Activated B cell treated with CpG ODN at 0.5 μM for 24 hours (primary cell): Measurements from ENCODE around the gene CA10. TPM values are rescaled to one million over a fixed set of nuclear protein-coding genes. Genes with fewer than 3 reads are reported as not detected.

ENCODE experiments used
- ATAC-seq: fragments of 200-7000 bp; cut with Tn5 transposase; one replicate; pipeline ENCODE4 v1.10.0; 2021; ENCODE audit warnings: low read depth, mild to moderate bottlenecking, moderate library complexity
- CTCF ChIA-PET: fragments of 350-600 bp; sonication (Branson Sonifier 250); formaldehyde crosslinking; loops from one replicate; lab custom pipeline; 2021; ENCODE audit warnings: antibody characterized with exemption; lab: Charles Lee
- POLR2A ChIA-PET: fragments of 350-600 bp; sonication (Branson Sonifier 250); formaldehyde crosslinking; loops from one replicate; lab custom pipeline; 2021; ENCODE audit warnings: antibody characterized with exemption; lab: Charles Lee
- DNase-seq: peaks from one replicate; pipeline ENCODE4 v3.0.0; 2022
- H3K27ac Mint-ChIP-seq: one replicate; pipeline ENCODE4 v1.8.0; 2020; ENCODE audit warnings: mixed read lengths
- H3K27me3 Mint-ChIP-seq: one replicate; pipeline ENCODE4 v1.8.0; 2021; ENCODE audit warnings: mixed read lengths
- H3K36me3 Mint-ChIP-seq: one replicate; pipeline ENCODE4 v1.8.0; 2021; ENCODE audit warnings: low read depth, mixed read lengths
- H3K4me1 Mint-ChIP-seq: one replicate; pipeline ENCODE4 v1.8.0; 2021; ENCODE audit warnings: mixed read lengths
- H3K4me3 Mint-ChIP-seq: one replicate; pipeline ENCODE4 v1.8.0; 2020; ENCODE audit warnings: mild to moderate bottlenecking, mixed read lengths
- H3K9me3 Mint-ChIP-seq: one replicate; pipeline ENCODE4 v1.8.0; 2020; ENCODE audit warnings: mixed read lengths
- CTCF ChIP-seq: fragments of 200-600 bp; IDR thresholded peaks from one replicate; pipeline ENCODE4 v1.8.0; 2022; ENCODE audit warnings: antibody characterized with exemption, mild to moderate bottlenecking
- intact Hi-C: fragments of 100-400 bp; cut with micrococcal nuclease; formaldehyde crosslinking; loops from one replicate; pipeline ENCODE4 v1.15.1; 2024
- total RNA-seq: library from RNA; stranded (reverse); gene quantifications from 2 replicates; pipeline ENCODE4 v1.2.3, GENCODE V29; 2022

The CA10 gene
- total RNA-seq, 1 donor from 2014 or later = not detected

- no peaks in the 10 kb centered on the region for H3K36me3 Mint-ChIP-seq
These were observed 117.3 kb downstream of the CA10 start for GRCh38 chr17:52041123-52041617.

GRCh38 chr17:52036416-52036815 lies 122.1 kb downstream of the CA10 start:
- Mint-ChIP-seq H3K27me3 (no peaks in the 10 kb centered on the region), H3K9me3 (peaks cover 3% of the 10 kb centered on the region), H3K4me1 (no peaks in the 10 kb centered on the region), H3K4me3 (no peak overlapping the region), H3K27ac (no peak overlapping the region), H3K36me3 (no peaks in the 10 kb centered on the region)
- ATAC-seq = no peak
- intact Hi-C loops = no loop called here
- DNase-seq = no peak
- TF ChIP-seq CTCF = no peak
- POLR2A ChIA-PET = no interaction called here
- CTCF ChIA-PET = no interaction called here

More at GRCh38 chr17:52041123-52041617, 117.3 kb downstream of the CA10 start:
- POLR2A ChIA-PET = no interaction called here
- H3K4me3 Mint-ChIP-seq = no peak overlapping the region
- no peak overlapping the region for H3K27ac Mint-ChIP-seq
- no peak for ATAC-seq
- H3K9me3 Mint-ChIP-seq = no peaks in the 10 kb centered on the region
- H3K4me1 Mint-ChIP-seq = no peaks in the 10 kb centered on the region
- intact Hi-C loops = no loop called here
- no peak for DNase-seq
- H3K27me3 Mint-ChIP-seq = no peaks in the 10 kb centered on the region
- TF ChIP-seq CTCF = no peak
- CTCF ChIA-PET = no interaction called here

- Mint-ChIP-seq H3K27ac (no peak overlapping the region), H3K4me3 (no peak overlapping the region), H3K9me3 (peaks cover 3% of the 10 kb centered on the region), H3K27me3 (no peaks in the 10 kb centered on the region), H3K4me1 (no peaks in the 10 kb centered on the region), H3K36me3 (no peaks in the 10 kb centered on the region)
- ChIA-PET POLR2A (no interaction called here), CTCF (no interaction called here)
- intact Hi-C loops = no loop called here
- TF ChIP-seq CTCF = no peak
- no peak for DNase-seq
- ATAC-seq = no peak
These were observed 123.1 kb downstream of the CA10 start for GRCh38 chr17:52035336-52035915.

GRCh38 chr17:52032454-52032853 lies 126.1 kb downstream of the CA10 start:
- H3K36me3 Mint-ChIP-seq = no peaks in the 10 kb centered on the region
- H3K4me3 Mint-ChIP-seq = no peak overlapping the region
- no peak for TF ChIP-seq CTCF
- intact Hi-C loops = no loop called here
- no peak overlapping the region for H3K27ac Mint-ChIP-seq
- H3K9me3 Mint-ChIP-seq = peaks cover 3% of the 10 kb centered on the region
- CTCF ChIA-PET = no interaction called here
- POLR2A ChIA-PET = no interaction called here
- ATAC-seq (no peak), DNase-seq (no peak)
- H3K27me3 Mint-ChIP-seq = no peaks in the 10 kb centered on the region
- no peaks in the 10 kb centered on the region for H3K4me1 Mint-ChIP-seq

- no peak overlapping the region for H3K27ac Mint-ChIP-seq
- POLR2A ChIA-PET = no interaction called here
- H3K27me3 Mint-ChIP-seq = no peaks in the 10 kb centered on the region
- peaks cover 3% of the 10 kb centered on the region for H3K9me3 Mint-ChIP-seq
- H3K36me3 Mint-ChIP-seq = no peaks in the 10 kb centered on the region
- DNase-seq (no peak), ATAC-seq (no peak)
- CTCF ChIA-PET = no interaction called here
- no peak overlapping the region for H3K4me3 Mint-ChIP-seq
- no peak for TF ChIP-seq CTCF
- H3K4me1 Mint-ChIP-seq = no peaks in the 10 kb centered on the region
- intact Hi-C loops = no loop called here
These were observed 128.5 kb downstream of the CA10 start for GRCh38 chr17:52030052-52030451.
